ENCODE measurements around the gene FBXL17.

Gene FBXL17

GRCh38 chr5:108384741-108385140 lies 2.8 kb upstream of the FBXL17 start:
- H3K4me3 ChIP-seq (ENCODE audit: low read depth, low read length): no peak overlapping the region
- DNase-seq (ENCODE audit: low read depth): no peak
- TF ChIP-seq CTCF (IDR thresholded peaks at IDR 0.05; ENCODE audit: control insufficient read depth, extremely low read depth, insufficient read depth): no peak

GRCh38 chr5:108382784-108383330 lies 959 bp upstream of the FBXL17 start:
- H3K4me3 ChIP-seq (ENCODE audit: low read depth, low read length): peak overlapping the region; percentile 82
- no peak for DNase-seq (ENCODE audit: low read depth)
- no peak for TF ChIP-seq CTCF (IDR thresholded peaks at IDR 0.05; ENCODE audit: control insufficient read depth, extremely low read depth, insufficient read depth)

GRCh38 chr5:108381350-108381953 lies 446 bp downstream of the FBXL17 start:
- H3K4me3 ChIP-seq (ENCODE audit: low read depth, low read length): peak overlapping the region; percentile 82
- no peak for TF ChIP-seq CTCF (IDR thresholded peaks at IDR 0.05; ENCODE audit: control insufficient read depth, extremely low read depth, insufficient read depth)
- DNase-seq (ENCODE audit: low read depth): no peak

GRCh38 chr5:108380531-108381349 lies 1.2 kb downstream of the FBXL17 start:
- no peak for DNase-seq (ENCODE audit: low read depth)
- TF ChIP-seq CTCF (IDR thresholded peaks at IDR 0.05; ENCODE audit: control insufficient read depth, extremely low read depth, insufficient read depth): no peak
- peak overlapping the region; percentile 82 for H3K4me3 ChIP-seq (ENCODE audit: low read depth, low read length)

GRCh38 chr5:108379722-108380530 lies 2.0 kb downstream of the FBXL17 start:
- no peak for DNase-seq (ENCODE audit: low read depth)
- no peak for TF ChIP-seq CTCF (IDR thresholded peaks at IDR 0.05; ENCODE audit: control insufficient read depth, extremely low read depth, insufficient read depth)
- peak overlapping the region; percentile 82 for H3K4me3 ChIP-seq (ENCODE audit: low read depth, low read length)

GRCh38 chr5:108375768-108376167 lies 6.1 kb downstream of the FBXL17 start:
- no peak for DNase-seq (ENCODE audit: low read depth)
- TF ChIP-seq CTCF (IDR thresholded peaks at IDR 0.05; ENCODE audit: control insufficient read depth, extremely low read depth, insufficient read depth): no peak
- H3K4me3 ChIP-seq (ENCODE audit: low read depth, low read length): no peak overlapping the region
